GM18526 (cell line): ENCODE measurements around the gene FKBP11.
A peak's percentile ranks its signal among the peaks of the same experiment; 100 is the strongest.

Experiments
- POLR2A ChIP-seq: IDR thresholded peaks from 3 replicates; pipeline ENCODE4 v1.6.1; 2011; ENCODE audit not compliant: insufficient read length; ENCODE audit errors: extremely low read depth

Gene FKBP11

GRCh38 chr12:48961331-48961730 is 36.0 kb upstream of the FKBP11 start:
- TF ChIP-seq POLR2A, result no peak

- no peak for TF ChIP-seq POLR2A
Observed at GRCh38 chr12:48960834-48961233, 35.5 kb upstream of the FKBP11 start.

- TF ChIP-seq POLR2A, result no peak
Observed at GRCh38 chr12:48958049-48958388, 32.7 kb upstream of the FKBP11 start.

GRCh38 chr12:48957141-48958048 is 32.1 kb upstream of the FKBP11 start, which contains the start of gene ARF3:
ARF3 (minus strand) TSS chr12:48957487; CDS start chr12:48941095, 16,392 bp downstream.
- peak; percentile 74 for TF ChIP-seq POLR2A

- TF ChIP-seq POLR2A, result no peak
Observed at GRCh38 chr12:48956279-48957140, 31.2 kb upstream of the FKBP11 start.

GRCh38 chr12:48954841-48955501 is 29.7 kb upstream of the FKBP11 start:
- no peak for TF ChIP-seq POLR2A

- no peak for TF ChIP-seq POLR2A
Observed at GRCh38 chr12:48954061-48954460, 28.8 kb upstream of the FKBP11 start.

GRCh38 chr12:48952691-48953090 is 27.4 kb upstream of the FKBP11 start:
- no peak for TF ChIP-seq POLR2A

- no peak for TF ChIP-seq POLR2A
Observed at GRCh38 chr12:48947727-48948126, 22.4 kb upstream of the FKBP11 start.

- no peak for TF ChIP-seq POLR2A
Observed at GRCh38 chr12:48946943-48947342, 21.7 kb upstream of the FKBP11 start.

- TF ChIP-seq POLR2A, result no peak
Observed at GRCh38 chr12:48946205-48946604, 20.9 kb upstream of the FKBP11 start.

- no peak for TF ChIP-seq POLR2A
Observed at GRCh38 chr12:48943221-48943620, 17.9 kb upstream of the FKBP11 start.

- TF ChIP-seq POLR2A, result no peak
Observed at GRCh38 chr12:48940181-48940580, 14.9 kb upstream of the FKBP11 start.

GRCh38 chr12:48938805-48939204 is 13.5 kb upstream of the FKBP11 start:
- TF ChIP-seq POLR2A, result no peak

GRCh38 chr12:48937170-48937569 is 11.9 kb upstream of the FKBP11 start:
- no peak for TF ChIP-seq POLR2A
